Measurements from ENCODE around the gene FGA.

Gene FGA

GRCh38 chr4:154564311-154564710, 26.2 kb downstream of the FGA start:
- Histone ChIP-seq H3K27ac (ENCODE audit: low read depth, low read length) (no peak overlapping the region), H3K9me3 (ENCODE audit: control insufficient read depth in 1 of 2, low read length in 2 of 2) (no peaks in the 10 kb centered on the region), H3K9ac (ENCODE audit: low read depth in 1 of 2, low read length in 2 of 2) (no peak overlapping the region), H3K36me3 (ENCODE audit: control insufficient read depth in 1 of 2, insufficient read depth in 2 of 2, low read length in 2 of 2) (no peaks in the 10 kb centered on the region), H3K27me3 (ENCODE audit: control insufficient read depth in 1 of 2, insufficient read depth in 2 of 2, low read length in 2 of 2) (no peaks in the 10 kb centered on the region), H3K4me3 (ENCODE audit: low read depth in 1 of 2, low read length in 2 of 2) (no peak overlapping the region), H3K4me1 (ENCODE audit: control insufficient read depth in 1 of 2, insufficient read depth in 2 of 2, low read length in 2 of 2) (peaks cover 0 to 10% of the 10 kb centered on the region in 2 donors)

GRCh38 chr4:154562697-154563254, 27.8 kb downstream of the FGA start, which contains the start of gene FGB:
FGB (plus strand) TSS chr4:154563011; CDS start chr4:154563019, 8 bp downstream.
- H3K36me3 ChIP-seq (ENCODE audit: control insufficient read depth in 1 of 2, insufficient read depth in 2 of 2, low read length in 2 of 2), result no peaks in the 10 kb centered on the region
- H3K9ac ChIP-seq (ENCODE audit: low read depth in 1 of 2, low read length in 2 of 2), result no peak within 1 kb of the TSS
- H3K27ac ChIP-seq (ENCODE audit: low read depth, low read length), result no peak within 1 kb of the TSS
- no peak within 1 kb of the TSS for H3K4me3 ChIP-seq (ENCODE audit: low read depth in 1 of 2, low read length in 2 of 2)
- H3K27me3 ChIP-seq (ENCODE audit: control insufficient read depth in 1 of 2, insufficient read depth in 2 of 2, low read length in 2 of 2), result no peaks in the 10 kb centered on the region
- H3K9me3 ChIP-seq (ENCODE audit: control insufficient read depth in 1 of 2, low read length in 2 of 2), result no peaks in the 10 kb centered on the region
- H3K4me1 ChIP-seq (ENCODE audit: control insufficient read depth in 1 of 2, insufficient read depth in 2 of 2, low read length in 2 of 2), result peaks cover 0 to 10% of the 10 kb centered on the region in 2 donors

GRCh38 chr4:154560824-154561231, 29.7 kb downstream of the FGA start:
- Histone ChIP-seq H3K4me1 (ENCODE audit: control insufficient read depth in 1 of 2, insufficient read depth in 2 of 2, low read length in 2 of 2) (peaks cover 0 to 10% of the 10 kb centered on the region in 2 donors), H3K27ac (ENCODE audit: low read depth, low read length) (no peak overlapping the region), H3K27me3 (ENCODE audit: control insufficient read depth in 1 of 2, insufficient read depth in 2 of 2, low read length in 2 of 2) (no peaks in the 10 kb centered on the region), H3K9me3 (ENCODE audit: control insufficient read depth in 1 of 2, low read length in 2 of 2) (no peaks in the 10 kb centered on the region), H3K9ac (ENCODE audit: low read depth in 1 of 2, low read length in 2 of 2) (no peak overlapping the region), H3K36me3 (ENCODE audit: control insufficient read depth in 1 of 2, insufficient read depth in 2 of 2, low read length in 2 of 2) (no peaks in the 10 kb centered on the region), H3K4me3 (ENCODE audit: low read depth in 1 of 2, low read length in 2 of 2) (no peak overlapping the region)

- Histone ChIP-seq H3K27ac (ENCODE audit: low read depth, low read length) (no peak overlapping the region), H3K36me3 (ENCODE audit: control insufficient read depth in 1 of 2, insufficient read depth in 2 of 2, low read length in 2 of 2) (no peaks in the 10 kb centered on the region), H3K9ac (ENCODE audit: low read depth in 1 of 2, low read length in 2 of 2) (no peak overlapping the region), H3K4me3 (ENCODE audit: low read depth in 1 of 2, low read length in 2 of 2) (no peak overlapping the region), H3K27me3 (ENCODE audit: control insufficient read depth in 1 of 2, insufficient read depth in 2 of 2, low read length in 2 of 2) (no peaks in the 10 kb centered on the region), H3K9me3 (ENCODE audit: control insufficient read depth in 1 of 2, low read length in 2 of 2) (no peaks in the 10 kb centered on the region), H3K4me1 (ENCODE audit: control insufficient read depth in 1 of 2, insufficient read depth in 2 of 2, low read length in 2 of 2) (peaks cover 0 to 10% of the 10 kb centered on the region in 2 donors)
These were observed 30.1 kb downstream of the FGA start for GRCh38 chr4:154560419-154560801.

GRCh38 chr4:154559494-154560418, 30.8 kb downstream of the FGA start:
- Histone ChIP-seq H3K36me3 (ENCODE audit: control insufficient read depth in 1 of 2, insufficient read depth in 2 of 2, low read length in 2 of 2) (no peaks in the 10 kb centered on the region), H3K4me3 (ENCODE audit: low read depth in 1 of 2, low read length in 2 of 2) (no peak overlapping the region), H3K27ac (ENCODE audit: low read depth, low read length) (no peak overlapping the region), H3K4me1 (ENCODE audit: control insufficient read depth in 1 of 2, insufficient read depth in 2 of 2, low read length in 2 of 2) (peaks cover 0 to 10% of the 10 kb centered on the region in 2 donors), H3K9me3 (ENCODE audit: control insufficient read depth in 1 of 2, low read length in 2 of 2) (no peaks in the 10 kb centered on the region), H3K27me3 (ENCODE audit: control insufficient read depth in 1 of 2, insufficient read depth in 2 of 2, low read length in 2 of 2) (no peaks in the 10 kb centered on the region), H3K9ac (ENCODE audit: low read depth in 1 of 2, low read length in 2 of 2) (no peak overlapping the region)

- H3K27me3 ChIP-seq (ENCODE audit: control insufficient read depth in 1 of 2, insufficient read depth in 2 of 2, low read length in 2 of 2), result no peaks in the 10 kb centered on the region
- peaks cover 0 to 10% of the 10 kb centered on the region in 2 donors for H3K4me1 ChIP-seq (ENCODE audit: control insufficient read depth in 1 of 2, insufficient read depth in 2 of 2, low read length in 2 of 2)
- no peak overlapping the region for H3K9ac ChIP-seq (ENCODE audit: low read depth in 1 of 2, low read length in 2 of 2)
- no peaks in the 10 kb centered on the region for H3K9me3 ChIP-seq (ENCODE audit: control insufficient read depth in 1 of 2, low read length in 2 of 2)
- no peak overlapping the region for H3K27ac ChIP-seq (ENCODE audit: low read depth, low read length)
- no peaks in the 10 kb centered on the region for H3K36me3 ChIP-seq (ENCODE audit: control insufficient read depth in 1 of 2, insufficient read depth in 2 of 2, low read length in 2 of 2)
- H3K4me3 ChIP-seq (ENCODE audit: low read depth in 1 of 2, low read length in 2 of 2), result no peak overlapping the region
These were observed 31.4 kb downstream of the FGA start for GRCh38 chr4:154559141-154559493.

GRCh38 chr4:154551872-154552686, 38.5 kb downstream of the FGA start:
- Histone ChIP-seq H3K9ac (ENCODE audit: low read depth in 1 of 2, low read length in 2 of 2) (no peak overlapping the region), H3K9me3 (ENCODE audit: control insufficient read depth in 1 of 2, low read length in 2 of 2) (no peaks in the 10 kb centered on the region), H3K36me3 (ENCODE audit: control insufficient read depth in 1 of 2, insufficient read depth in 2 of 2, low read length in 2 of 2) (peaks cover 0 to under 1% of the 10 kb centered on the region in 2 donors), H3K4me3 (ENCODE audit: low read depth in 1 of 2, low read length in 2 of 2) (no peak overlapping the region), H3K4me1 (ENCODE audit: control insufficient read depth in 1 of 2, insufficient read depth in 2 of 2, low read length in 2 of 2) (peaks cover 19 to 20% of the 10 kb centered on the region in 2 donors), H3K27me3 (ENCODE audit: control insufficient read depth in 1 of 2, insufficient read depth in 2 of 2, low read length in 2 of 2) (no peaks in the 10 kb centered on the region), H3K27ac (ENCODE audit: low read depth, low read length) (no peak overlapping the region)

GRCh38 chr4:154549894-154550790, 40.4 kb downstream of the FGA start, which contains the start of gene PLRG1:
PLRG1 (minus strand) TSS chr4:154550400; CDS start chr4:154550308, 92 bp downstream.
- no peaks in the 10 kb centered on the region for H3K27me3 ChIP-seq (ENCODE audit: control insufficient read depth in 1 of 2, insufficient read depth in 2 of 2, low read length in 2 of 2)
- H3K4me3 ChIP-seq (ENCODE audit: low read depth in 1 of 2, low read length in 2 of 2), result peak within 1 kb of the TSS; percentile 89 to 95
- H3K9ac ChIP-seq (ENCODE audit: low read depth in 1 of 2, low read length in 2 of 2), result peak within 1 kb of the TSS; percentile 86 to 95
- H3K9me3 ChIP-seq (ENCODE audit: control insufficient read depth in 1 of 2, low read length in 2 of 2), result no peaks in the 10 kb centered on the region
- H3K27ac ChIP-seq (ENCODE audit: low read depth, low read length), result no peak within 1 kb of the TSS
- H3K4me1 ChIP-seq (ENCODE audit: control insufficient read depth in 1 of 2, insufficient read depth in 2 of 2, low read length in 2 of 2), result peaks cover 19 to 20% of the 10 kb centered on the region in 2 donors
- peaks cover 8 to 15% of the 10 kb centered on the region in 2 donors for H3K36me3 ChIP-seq (ENCODE audit: control insufficient read depth in 1 of 2, insufficient read depth in 2 of 2, low read length in 2 of 2)

- Histone ChIP-seq H3K4me3 (ENCODE audit: low read depth in 1 of 2, low read length in 2 of 2) (no peak overlapping the region), H3K36me3 (ENCODE audit: control insufficient read depth in 1 of 2, insufficient read depth in 2 of 2, low read length in 2 of 2) (peaks cover 28 to 54% of the 10 kb centered on the region in 2 donors), H3K9ac (ENCODE audit: low read depth in 1 of 2, low read length in 2 of 2) (no peak overlapping the region), H3K4me1 (ENCODE audit: control insufficient read depth in 1 of 2, insufficient read depth in 2 of 2, low read length in 2 of 2) (peaks cover 14 to 15% of the 10 kb centered on the region in 2 donors), H3K27me3 (ENCODE audit: control insufficient read depth in 1 of 2, insufficient read depth in 2 of 2, low read length in 2 of 2) (no peaks in the 10 kb centered on the region), H3K27ac (ENCODE audit: low read depth, low read length) (no peak overlapping the region), H3K9me3 (ENCODE audit: control insufficient read depth in 1 of 2, low read length in 2 of 2) (no peaks in the 10 kb centered on the region)
These were observed 44.9 kb downstream of the FGA start for GRCh38 chr4:154545689-154546088.
